Breast epithelium (tissue), 3 donors: ENCODE measurements around the gene MYO18B.

Experiments used
- POLR2A ChIP-seq: fragments of 450-650 bp; IDR thresholded peaks from one replicate; pipeline ENCODE4 v1.6.1; 2016; ENCODE audit warnings: antibody characterized with exemption, mild to moderate bottlenecking, moderate library complexity
- TF ChIP-seq, protein P1 (sequence below), 3 donors: fragments of 450-650 bp; IDR thresholded peaks; one replicate each; pipeline ENCODE4 v1.5.1; 2016 to 2017; ENCODE audit warnings: antibody characterized with exemption in 3 of 3, mild to moderate bottlenecking in 3 of 3, moderate library complexity in 3 of 3

DNA sequence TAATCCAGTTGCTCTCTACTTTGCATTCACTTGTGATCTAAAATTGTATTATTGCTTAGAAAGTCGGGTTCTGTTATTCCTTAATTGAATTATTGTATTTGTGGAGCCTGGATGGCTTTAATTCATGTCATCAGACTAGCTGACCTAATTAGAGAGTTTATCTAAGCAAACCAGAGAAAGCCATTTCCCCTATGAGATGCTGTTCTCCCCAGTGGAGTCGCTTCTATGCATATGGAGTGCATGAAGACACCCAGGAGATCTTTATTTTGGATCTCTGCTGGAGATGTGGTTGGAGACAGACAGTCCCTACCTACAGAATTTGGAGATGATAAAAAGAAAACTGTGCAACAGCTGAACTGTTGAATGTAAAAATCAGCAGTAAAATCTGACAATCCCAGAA is 45.2 kb upstream of the MYO18B start:
- TF ChIP-seq, protein P1, sequence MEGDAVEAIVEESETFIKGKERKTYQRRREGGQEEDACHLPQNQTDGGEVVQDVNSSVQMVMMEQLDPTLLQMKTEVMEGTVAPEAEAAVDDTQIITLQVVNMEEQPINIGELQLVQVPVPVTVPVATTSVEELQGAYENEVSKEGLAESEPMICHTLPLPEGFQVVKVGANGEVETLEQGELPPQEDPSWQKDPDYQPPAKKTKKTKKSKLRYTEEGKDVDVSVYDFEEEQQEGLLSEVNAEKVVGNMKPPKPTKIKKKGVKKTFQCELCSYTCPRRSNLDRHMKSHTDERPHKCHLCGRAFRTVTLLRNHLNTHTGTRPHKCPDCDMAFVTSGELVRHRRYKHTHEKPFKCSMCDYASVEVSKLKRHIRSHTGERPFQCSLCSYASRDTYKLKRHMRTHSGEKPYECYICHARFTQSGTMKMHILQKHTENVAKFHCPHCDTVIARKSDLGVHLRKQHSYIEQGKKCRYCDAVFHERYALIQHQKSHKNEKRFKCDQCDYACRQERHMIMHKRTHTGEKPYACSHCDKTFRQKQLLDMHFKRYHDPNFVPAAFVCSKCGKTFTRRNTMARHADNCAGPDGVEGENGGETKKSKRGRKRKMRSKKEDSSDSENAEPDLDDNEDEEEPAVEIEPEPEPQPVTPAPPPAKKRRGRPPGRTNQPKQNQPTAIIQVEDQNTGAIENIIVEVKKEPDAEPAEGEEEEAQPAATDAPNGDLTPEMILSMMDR (IDR thresholded peaks at IDR 0.05): no peak
- no peak for TF ChIP-seq POLR2A
